ENCODE data around the gene LIN52.

The LIN52 gene, protein sequence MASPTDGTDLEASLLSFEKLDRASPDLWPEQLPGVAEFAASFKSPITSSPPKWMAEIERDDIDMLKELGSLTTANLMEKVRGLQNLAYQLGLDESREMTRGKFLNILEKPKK

DNA sequence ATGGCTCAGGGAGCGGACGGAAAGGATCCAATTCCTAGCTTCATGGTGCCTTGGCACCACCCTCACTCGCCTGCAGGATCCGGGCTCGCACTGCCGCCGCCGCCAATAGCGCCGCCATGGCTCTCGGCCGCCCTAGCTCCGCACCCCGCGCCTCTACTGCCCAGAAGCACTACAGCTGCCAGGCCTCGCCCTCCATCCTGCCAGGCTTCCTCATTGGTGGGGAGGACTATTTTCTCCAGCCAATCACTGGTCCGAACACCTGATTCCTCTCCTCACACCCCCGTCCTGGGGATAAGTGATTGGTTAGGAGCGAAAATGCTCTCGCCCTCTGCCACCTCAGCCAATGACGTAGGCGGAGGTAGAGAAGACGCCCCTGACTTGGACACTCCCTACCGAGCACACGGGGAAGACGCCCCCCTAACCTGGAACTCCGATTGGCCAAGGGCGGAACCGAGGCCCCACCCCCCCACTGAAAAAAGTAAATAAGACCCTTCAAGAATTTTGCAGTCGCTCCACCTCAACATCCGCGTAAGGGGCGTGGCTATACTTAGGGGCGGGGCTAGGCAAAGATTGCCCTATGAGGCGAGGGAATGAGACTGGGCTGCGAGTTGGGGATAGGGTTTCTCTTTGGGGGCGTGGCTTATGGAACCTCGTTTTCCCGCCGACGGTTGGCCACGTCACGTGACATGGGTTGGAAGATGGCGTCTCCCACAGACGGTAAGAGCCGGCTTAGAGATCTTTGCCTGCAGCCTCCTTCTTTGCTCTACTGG lies at the start of gene LIN52, which contains the start of gene ALDH6A1:
LIN52 (plus strand) TSS at position 680 of the 770 bp plus-strand sequence; CDS start at position 699, 19 bp downstream.
ALDH6A1 (minus strand) TSS at position 177 of the 770 bp plus-strand sequence; CDS start at position 118, 59 bp downstream.
- H3K27ac ChIP-seq (ENCODE audit: low read depth, low read length) = peak within 1 kb of the TSS; percentile 60
- no peaks in the 10 kb centered on the region for H3K36me3 ChIP-seq (ENCODE audit: control insufficient read depth, insufficient read depth, low read length)
- H3K4me3 ChIP-seq (ENCODE audit: low read depth, low read length) = peak within 1 kb of the TSS; percentile 86
- H3K9me3 ChIP-seq (ENCODE audit: control insufficient read depth, insufficient read depth, low read depth, low read length) = no peaks in the 10 kb centered on the region
- H3K27me3 ChIP-seq (ENCODE audit: control insufficient read depth, insufficient read depth, low read length) = no peaks in the 10 kb centered on the region
- H3K9ac ChIP-seq (ENCODE audit: low read length) = peak within 1 kb of the TSS; percentile 87
- H3K4me1 ChIP-seq (ENCODE audit: control insufficient read depth, insufficient read depth, low read length) = no peaks in the 10 kb centered on the region; the same call in 1 of the 2 replicates

DNA sequence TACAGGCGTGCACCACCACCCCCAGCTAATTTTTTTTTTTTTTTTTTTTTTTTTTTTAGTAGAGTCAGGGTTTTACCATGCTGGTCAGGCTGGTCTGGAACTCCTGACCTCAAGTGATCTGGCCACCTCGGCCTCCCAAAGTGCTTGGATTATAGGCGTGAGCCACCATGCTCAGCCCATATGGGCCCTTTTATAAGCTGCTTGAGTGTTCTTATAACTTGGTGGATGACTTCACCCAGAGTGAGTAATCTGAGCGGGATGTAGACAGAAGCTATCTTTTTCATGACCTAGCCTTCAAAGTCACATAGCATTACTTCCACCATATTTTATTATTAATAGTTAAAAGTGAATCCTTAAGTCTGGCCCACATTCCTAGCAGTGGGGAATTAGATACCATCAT lies 49.2 kb upstream of the LIN52 start:
- no peaks in the 10 kb centered on the region for H3K36me3 ChIP-seq (ENCODE audit: control insufficient read depth, insufficient read depth, low read length)
- H3K4me1 ChIP-seq (ENCODE audit: control insufficient read depth, insufficient read depth, low read length) = no peaks in the 10 kb centered on the region
- no peaks in the 10 kb centered on the region for H3K9me3 ChIP-seq (ENCODE audit: control insufficient read depth, insufficient read depth, low read depth, low read length)
- no peak overlapping the region for H3K27ac ChIP-seq (ENCODE audit: low read depth, low read length)
- H3K27me3 ChIP-seq (ENCODE audit: control insufficient read depth, insufficient read depth, low read length) = no peaks in the 10 kb centered on the region
- no peak overlapping the region for H3K9ac ChIP-seq (ENCODE audit: low read length)
- H3K4me3 ChIP-seq (ENCODE audit: low read depth, low read length) = no peak overlapping the region

DNA sequence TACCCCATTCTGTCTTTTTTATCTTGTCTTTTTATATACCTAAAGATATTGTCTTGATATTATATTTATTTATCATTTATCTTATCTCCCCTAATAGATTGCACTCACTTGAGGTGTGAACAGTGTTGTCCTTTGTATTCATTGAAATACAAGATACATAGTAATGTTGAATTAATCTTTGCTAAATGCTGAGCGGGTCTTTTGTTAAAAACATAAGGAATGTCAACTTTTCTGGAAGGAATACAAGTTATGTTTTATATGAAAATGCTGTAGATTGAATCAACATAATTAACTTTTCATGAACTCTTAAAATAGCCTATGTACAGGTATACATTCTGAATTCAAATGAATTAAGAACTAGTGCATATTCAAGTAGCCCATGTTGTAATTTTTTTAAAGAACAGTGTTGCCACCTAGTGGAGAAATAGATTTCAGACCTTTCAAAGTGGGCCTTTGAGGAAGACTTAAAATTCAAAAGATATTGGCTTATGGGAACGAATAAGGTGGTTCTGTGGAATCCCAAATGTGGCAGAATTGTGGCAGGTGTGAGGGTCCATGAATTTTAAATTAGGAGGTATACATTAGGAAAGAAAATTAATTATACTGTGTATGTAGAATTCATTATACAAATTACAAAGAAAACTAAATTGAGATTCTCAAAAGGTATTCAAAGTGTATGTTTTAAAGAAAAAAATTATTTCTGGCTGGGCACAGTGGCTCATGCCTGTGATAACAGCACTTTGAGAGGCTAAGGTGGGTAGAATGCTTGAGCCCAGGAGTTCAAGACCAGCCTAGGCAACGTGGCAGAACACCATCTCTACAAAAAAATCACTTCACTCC lies 46.5 kb upstream of the LIN52 start:
- Histone ChIP-seq H3K27me3 (ENCODE audit: control insufficient read depth, insufficient read depth, low read length) (no peaks in the 10 kb centered on the region), H3K4me3 (ENCODE audit: low read depth, low read length) (no peak overlapping the region), H3K4me1 (ENCODE audit: control insufficient read depth, insufficient read depth, low read length) (no peaks in the 10 kb centered on the region), H3K9ac (ENCODE audit: low read length) (no peak overlapping the region), H3K9me3 (ENCODE audit: control insufficient read depth, insufficient read depth, low read depth, low read length) (no peaks in the 10 kb centered on the region), H3K36me3 (ENCODE audit: control insufficient read depth, insufficient read depth, low read length) (no peaks in the 10 kb centered on the region), H3K27ac (ENCODE audit: low read depth, low read length) (no peak overlapping the region)

DNA sequence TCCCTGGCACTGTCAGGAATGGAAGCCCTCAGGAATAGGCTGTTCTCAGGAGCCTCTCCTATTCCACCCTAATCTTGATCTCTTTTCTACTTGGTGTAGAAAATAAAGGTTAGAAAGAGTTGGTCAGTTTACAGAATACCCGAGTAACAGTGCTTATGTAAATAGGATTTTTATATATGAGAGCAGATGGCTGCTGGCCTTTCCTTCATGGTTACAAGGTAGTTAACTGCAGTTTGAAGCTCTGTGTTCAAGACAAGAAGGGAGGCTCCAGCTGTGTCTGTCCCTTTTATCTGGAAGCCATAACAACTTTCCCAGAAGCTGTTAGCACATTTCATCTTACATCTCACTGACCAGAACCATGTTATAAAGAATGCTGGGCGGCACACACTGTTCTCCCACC lies 42.5 kb upstream of the LIN52 start:
- H3K36me3 ChIP-seq (ENCODE audit: control insufficient read depth, insufficient read depth, low read length) = no peaks in the 10 kb centered on the region
- H3K4me3 ChIP-seq (ENCODE audit: low read depth, low read length) = no peak overlapping the region
- H3K27ac ChIP-seq (ENCODE audit: low read depth, low read length) = no peak overlapping the region

DNA sequence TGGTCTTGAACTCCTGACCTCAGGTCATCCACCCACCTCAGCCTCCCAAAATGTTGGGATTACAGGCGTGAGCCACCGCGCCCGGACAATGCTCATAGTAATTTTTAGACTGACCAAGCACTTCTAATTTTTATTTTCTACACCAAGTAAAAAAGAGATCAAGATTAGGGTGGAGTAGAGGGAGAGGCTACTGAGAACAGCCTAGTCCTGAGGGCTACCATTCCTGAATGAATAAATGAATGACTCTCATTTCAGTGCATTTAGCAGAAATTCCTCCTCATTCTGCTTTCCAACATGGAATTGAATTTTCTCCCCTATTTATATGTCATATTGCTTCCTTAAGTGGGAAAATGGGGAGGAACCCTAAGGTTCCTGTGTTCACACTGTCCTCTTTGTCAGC lies 39.2 kb upstream of the LIN52 start:
- Histone ChIP-seq H3K9ac (ENCODE audit: low read length) (no peak overlapping the region), H3K9me3 (ENCODE audit: control insufficient read depth, insufficient read depth, low read depth, low read length) (no peaks in the 10 kb centered on the region), H3K4me3 (ENCODE audit: low read depth, low read length) (no peak overlapping the region), H3K27ac (ENCODE audit: low read depth, low read length) (no peak overlapping the region), H3K27me3 (ENCODE audit: control insufficient read depth, insufficient read depth, low read length) (no peaks in the 10 kb centered on the region), H3K36me3 (ENCODE audit: control insufficient read depth, insufficient read depth, low read length) (no peaks in the 10 kb centered on the region), H3K4me1 (ENCODE audit: control insufficient read depth, insufficient read depth, low read length) (no peaks in the 10 kb centered on the region)

More for the DNA sequence above, 42.5 kb upstream of the LIN52 start:
- Histone ChIP-seq H3K4me1 (ENCODE audit: control insufficient read depth, insufficient read depth, low read length) (no peaks in the 10 kb centered on the region), H3K9ac (ENCODE audit: low read length) (no peak overlapping the region), H3K9me3 (ENCODE audit: control insufficient read depth, insufficient read depth, low read depth, low read length) (no peaks in the 10 kb centered on the region), H3K27me3 (ENCODE audit: control insufficient read depth, insufficient read depth, low read length) (no peaks in the 10 kb centered on the region)

DNA sequence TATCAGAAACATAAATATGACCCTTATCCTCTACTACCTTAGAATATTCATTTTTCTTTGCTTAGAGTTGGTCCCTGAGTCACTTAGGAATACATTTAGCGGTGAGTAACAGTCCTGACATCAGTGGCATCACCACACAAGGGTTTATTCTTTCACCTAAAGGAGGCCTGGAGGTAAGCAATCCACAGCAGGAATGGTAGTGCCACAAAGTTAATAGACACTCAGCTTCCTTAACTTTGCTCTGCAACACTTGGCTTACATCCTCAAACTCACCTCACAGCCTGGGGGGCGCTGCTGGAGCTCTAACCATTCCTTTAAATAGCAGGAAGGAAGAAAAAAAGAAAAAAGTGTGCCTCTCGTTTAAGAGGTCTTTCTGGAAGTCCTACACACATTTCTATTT lies 36.5 kb upstream of the LIN52 start:
- H3K4me3 ChIP-seq (ENCODE audit: low read depth, low read length) = no peak overlapping the region
- H3K27me3 ChIP-seq (ENCODE audit: control insufficient read depth, insufficient read depth, low read length) = no peaks in the 10 kb centered on the region
- no peaks in the 10 kb centered on the region for H3K4me1 ChIP-seq (ENCODE audit: control insufficient read depth, insufficient read depth, low read length)
- no peaks in the 10 kb centered on the region for H3K9me3 ChIP-seq (ENCODE audit: control insufficient read depth, insufficient read depth, low read depth, low read length)
- no peak overlapping the region for H3K27ac ChIP-seq (ENCODE audit: low read depth, low read length)
- H3K36me3 ChIP-seq (ENCODE audit: control insufficient read depth, insufficient read depth, low read length) = no peaks in the 10 kb centered on the region
- no peak overlapping the region for H3K9ac ChIP-seq (ENCODE audit: low read length)

DNA sequence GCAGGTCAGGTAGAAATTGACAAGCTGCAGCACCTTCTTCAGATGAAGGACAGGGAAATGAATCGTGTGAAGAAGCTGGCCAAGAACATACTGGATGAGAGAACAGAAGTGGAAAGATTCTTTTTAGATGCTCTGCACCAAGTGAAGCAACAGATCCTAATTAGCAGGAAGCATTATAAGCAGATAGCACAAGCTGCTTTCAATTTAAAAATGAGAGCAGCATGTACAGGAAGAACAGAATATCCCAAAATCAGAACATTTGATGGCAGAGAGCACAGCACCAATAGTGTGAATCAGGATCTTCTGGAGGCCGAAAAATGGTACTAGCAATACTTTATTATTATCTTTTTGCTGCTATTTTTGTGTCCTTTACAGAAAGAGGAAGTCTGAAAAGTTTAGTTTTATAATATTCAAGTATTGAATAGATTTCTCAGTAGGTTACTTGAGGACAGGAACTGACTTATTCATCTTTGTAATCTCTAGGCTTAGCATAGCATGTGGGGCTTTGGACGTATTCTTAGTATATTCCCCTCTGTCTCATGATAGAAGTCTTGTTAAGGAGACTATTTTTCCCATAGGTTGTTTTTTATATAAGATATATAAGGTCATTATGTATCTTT lies 34.8 kb upstream of the LIN52 start:
- Histone ChIP-seq H3K4me3 (ENCODE audit: low read depth, low read length) (no peak overlapping the region), H3K9ac (ENCODE audit: low read length) (no peak overlapping the region), H3K36me3 (ENCODE audit: control insufficient read depth, insufficient read depth, low read length) (no peaks in the 10 kb centered on the region), H3K27ac (ENCODE audit: low read depth, low read length) (no peak overlapping the region), H3K27me3 (ENCODE audit: control insufficient read depth, insufficient read depth, low read length) (no peaks in the 10 kb centered on the region), H3K4me1 (ENCODE audit: control insufficient read depth, insufficient read depth, low read length) (no peaks in the 10 kb centered on the region), H3K9me3 (ENCODE audit: control insufficient read depth, insufficient read depth, low read depth, low read length) (no peaks in the 10 kb centered on the region)

DNA sequence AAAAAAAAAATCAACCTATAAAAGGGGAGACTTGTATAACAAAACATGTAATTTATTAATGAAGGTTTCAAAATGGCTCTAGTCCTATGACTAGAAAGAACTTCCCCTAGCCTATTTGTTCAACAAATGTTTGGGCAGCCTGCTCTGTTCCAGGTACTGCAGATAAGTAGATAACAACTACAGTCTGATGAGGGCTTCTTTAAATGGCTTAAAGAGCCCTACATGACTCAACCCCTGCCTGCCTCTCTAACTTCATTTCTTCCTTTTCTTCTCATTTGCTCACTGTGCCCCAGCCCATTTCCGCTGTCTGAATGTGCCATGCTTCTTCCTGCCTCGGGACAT lies 22.0 kb upstream of the LIN52 start:
- H3K9me3 ChIP-seq (ENCODE audit: control insufficient read depth, insufficient read depth, low read depth, low read length) = no peaks in the 10 kb centered on the region
- no peak overlapping the region for H3K27ac ChIP-seq (ENCODE audit: low read depth, low read length)
- no peak overlapping the region for H3K9ac ChIP-seq (ENCODE audit: low read length)

DNA sequence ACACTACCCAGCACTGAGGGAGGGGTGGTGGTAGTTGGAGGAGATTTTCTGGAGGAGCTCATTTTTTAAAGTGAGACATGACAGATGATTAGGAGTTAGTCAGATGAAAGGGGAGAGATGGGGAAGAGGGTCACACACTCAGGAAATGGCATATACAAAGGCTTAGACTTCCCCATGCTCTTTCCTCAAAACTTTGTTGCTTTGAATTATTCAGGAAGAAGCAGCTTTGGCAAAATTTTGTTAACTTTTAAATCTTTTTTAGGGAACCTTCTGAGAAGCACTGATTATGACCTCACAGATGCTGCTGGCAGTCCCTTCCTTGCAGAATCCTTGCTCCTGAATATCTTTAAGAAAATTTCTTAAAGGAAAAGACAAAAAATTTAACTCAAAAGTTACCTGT lies 20.3 kb upstream of the LIN52 start:
- H3K9ac ChIP-seq (ENCODE audit: low read length) = no peak overlapping the region
- H3K36me3 ChIP-seq (ENCODE audit: control insufficient read depth, insufficient read depth, low read length) = peaks cover 51% of the 10 kb centered on the region
- H3K27me3 ChIP-seq (ENCODE audit: control insufficient read depth, insufficient read depth, low read length) = no peaks in the 10 kb centered on the region
- H3K4me1 ChIP-seq (ENCODE audit: control insufficient read depth, insufficient read depth, low read length) = no peaks in the 10 kb centered on the region
- no peaks in the 10 kb centered on the region for H3K9me3 ChIP-seq (ENCODE audit: control insufficient read depth, insufficient read depth, low read depth, low read length)
- H3K4me3 ChIP-seq (ENCODE audit: low read depth, low read length) = no peak overlapping the region
- no peak overlapping the region for H3K27ac ChIP-seq (ENCODE audit: low read depth, low read length)

More for the DNA sequence above, 22.0 kb upstream of the LIN52 start:
- H3K4me3 ChIP-seq (ENCODE audit: low read depth, low read length) = no peak overlapping the region
- peaks cover 53% of the 10 kb centered on the region for H3K36me3 ChIP-seq (ENCODE audit: control insufficient read depth, insufficient read depth, low read length)
- no peaks in the 10 kb centered on the region for H3K27me3 ChIP-seq (ENCODE audit: control insufficient read depth, insufficient read depth, low read length)
- no peaks in the 10 kb centered on the region for H3K4me1 ChIP-seq (ENCODE audit: control insufficient read depth, insufficient read depth, low read length)

DNA sequence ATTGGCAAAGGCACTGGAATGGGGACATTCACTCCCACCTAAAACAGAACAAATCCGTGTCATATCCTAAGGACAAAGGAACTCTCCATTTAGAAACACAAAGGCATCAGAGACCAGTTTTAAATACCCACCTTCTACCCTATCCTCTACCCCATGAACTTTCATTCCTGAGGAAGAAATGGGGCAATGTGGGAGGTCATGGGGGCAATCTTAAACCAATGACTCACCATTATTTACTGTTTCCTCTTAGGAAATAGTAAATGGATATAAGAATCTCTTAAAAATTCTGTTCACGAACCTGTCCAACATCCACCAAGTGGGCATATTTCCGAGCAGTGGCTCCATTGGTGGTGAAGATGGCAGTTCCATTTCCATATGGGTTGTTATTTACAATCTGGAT lies 19.9 kb upstream of the LIN52 start:
- Histone ChIP-seq H3K9ac (ENCODE audit: low read length) (no peak overlapping the region), H3K9me3 (ENCODE audit: control insufficient read depth, insufficient read depth, low read depth, low read length) (no peaks in the 10 kb centered on the region), H3K4me1 (ENCODE audit: control insufficient read depth, insufficient read depth, low read length) (no peaks in the 10 kb centered on the region), H3K4me3 (ENCODE audit: low read depth, low read length) (no peak overlapping the region), H3K27ac (ENCODE audit: low read depth, low read length) (no peak overlapping the region), H3K27me3 (ENCODE audit: control insufficient read depth, insufficient read depth, low read length) (no peaks in the 10 kb centered on the region), H3K36me3 (ENCODE audit: control insufficient read depth, insufficient read depth, low read length) (peaks cover 47% of the 10 kb centered on the region)

All from HUES6 (cell line).